Activated naive CD8-positive, alpha-beta T cell (primary cell): ENCODE results near the gene TRAPPC3.
A peak's percentile ranks its signal among the peaks of the same experiment; 100 is the strongest.

Source experiments
- H3K27ac Mint-ChIP-seq: one replicate; pipeline ENCODE4 v1.8.0; 2021; ENCODE audit warnings: mixed read lengths
- H3K27me3 Mint-ChIP-seq: one replicate; pipeline ENCODE4 v1.8.0; 2021; ENCODE audit warnings: mixed read lengths
- H3K36me3 Mint-ChIP-seq: one replicate; pipeline ENCODE4 v1.8.0; 2021; ENCODE audit warnings: mixed read lengths
- H3K4me1 Mint-ChIP-seq: one replicate; pipeline ENCODE4 v1.8.0; 2021; ENCODE audit warnings: low read depth, mixed read lengths
- H3K4me3 Mint-ChIP-seq: one replicate; pipeline ENCODE4 v1.8.0; 2021; ENCODE audit warnings: mild to moderate bottlenecking, mixed read lengths
- H3K9me3 Mint-ChIP-seq: one replicate; pipeline ENCODE4 v1.8.0; 2021; ENCODE audit warnings: low read depth, mixed read lengths

TRAPPC3 gene

DNA sequence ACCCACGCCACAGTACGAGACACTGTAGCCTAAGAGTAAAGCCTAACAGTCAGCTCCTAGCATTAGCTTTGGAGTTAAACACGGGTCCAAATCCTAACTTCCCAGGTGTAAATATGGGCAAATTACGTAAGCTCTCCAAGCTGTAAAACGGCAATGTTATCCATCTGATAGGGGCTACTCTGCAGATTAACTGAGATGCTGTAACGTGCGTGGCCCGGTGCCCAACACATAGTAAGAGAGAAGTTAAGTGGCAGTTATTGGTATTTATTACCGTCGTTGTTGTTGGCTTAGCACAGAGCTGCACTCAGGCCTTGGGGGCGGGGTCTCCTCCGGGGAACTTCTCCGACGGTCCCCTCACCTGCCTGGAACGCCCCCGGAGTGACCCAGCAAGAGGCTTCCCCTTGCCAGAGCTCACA, 457 bp downstream of the TRAPPC3 start:
- Mint-ChIP-seq H3K36me3 (no peaks in the 10 kb centered on the region), H3K9me3 (no peaks in the 10 kb centered on the region), H3K4me3 (peak overlapping the region; percentile 98), H3K27ac (peak overlapping the region; percentile 94), H3K4me1 (peaks cover 61% of the 10 kb centered on the region), H3K27me3 (no peaks in the 10 kb centered on the region)

- Mint-ChIP-seq H3K4me3 (no peak overlapping the region), H3K27me3 (no peaks in the 10 kb centered on the region), H3K36me3 (no peaks in the 10 kb centered on the region), H3K4me1 (peaks cover 49% of the 10 kb centered on the region), H3K27ac (no peak overlapping the region), H3K9me3 (no peaks in the 10 kb centered on the region)
Observed at GRCh38 chr1:36144413-36144812, 4.9 kb downstream of the TRAPPC3 start.

DNA sequence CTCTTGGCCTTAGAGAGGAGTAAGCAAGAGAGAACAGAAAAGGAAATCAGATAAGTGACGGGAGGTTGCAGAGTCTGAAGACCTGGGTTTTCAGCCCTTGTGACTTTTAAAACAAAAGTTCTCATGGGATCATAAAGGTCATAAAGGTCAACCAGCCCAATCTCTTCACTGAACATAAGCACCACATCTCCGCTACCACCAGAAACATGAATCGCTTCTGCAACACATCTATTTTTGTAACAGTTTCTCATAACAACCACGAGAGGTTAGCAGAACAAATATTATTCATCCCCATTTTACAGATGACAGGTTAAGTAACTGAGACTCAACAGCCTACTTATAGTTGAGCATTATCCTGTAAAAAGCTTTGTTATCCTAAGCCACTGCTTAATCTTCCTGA, 5.9 kb downstream of the TRAPPC3 start:
- Mint-ChIP-seq H3K36me3 (no peaks in the 10 kb centered on the region), H3K9me3 (no peaks in the 10 kb centered on the region), H3K4me3 (no peak overlapping the region), H3K4me1 (peaks cover 46% of the 10 kb centered on the region), H3K27ac (no peak overlapping the region), H3K27me3 (no peaks in the 10 kb centered on the region)

GRCh38 chr1:36142121-36142520, 7.2 kb downstream of the TRAPPC3 start:
- H3K4me3 Mint-ChIP-seq: no peak overlapping the region
- no peak overlapping the region for H3K27ac Mint-ChIP-seq
- no peaks in the 10 kb centered on the region for H3K9me3 Mint-ChIP-seq
- no peaks in the 10 kb centered on the region for H3K27me3 Mint-ChIP-seq
- H3K36me3 Mint-ChIP-seq: peaks cover 3% of the 10 kb centered on the region
- H3K4me1 Mint-ChIP-seq: peaks cover 38% of the 10 kb centered on the region

DNA sequence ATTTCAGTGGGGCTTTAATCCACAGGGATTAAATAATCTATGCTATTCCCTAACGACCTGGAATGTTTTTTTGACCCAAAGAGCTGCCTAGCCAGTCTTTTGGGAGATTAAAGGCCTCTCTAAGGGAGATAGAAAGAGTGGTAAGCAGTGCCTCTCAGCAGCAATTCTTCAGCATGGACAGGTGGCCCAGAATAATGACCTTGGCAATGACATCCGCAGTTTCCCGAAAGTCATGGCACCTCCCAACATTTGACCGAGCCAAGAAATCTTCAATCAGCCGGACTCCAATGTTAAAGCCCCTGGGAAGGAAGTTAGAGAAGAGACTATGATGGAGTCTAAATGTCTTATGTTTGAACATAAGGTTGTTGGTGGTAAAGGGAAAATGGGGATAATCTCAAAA, 9.8 kb downstream of the TRAPPC3 start:
- Mint-ChIP-seq H3K4me3 (no peak overlapping the region), H3K9me3 (no peaks in the 10 kb centered on the region), H3K27ac (no peak overlapping the region), H3K4me1 (peaks cover 32% of the 10 kb centered on the region), H3K36me3 (peaks cover 3% of the 10 kb centered on the region), H3K27me3 (no peaks in the 10 kb centered on the region)

DNA sequence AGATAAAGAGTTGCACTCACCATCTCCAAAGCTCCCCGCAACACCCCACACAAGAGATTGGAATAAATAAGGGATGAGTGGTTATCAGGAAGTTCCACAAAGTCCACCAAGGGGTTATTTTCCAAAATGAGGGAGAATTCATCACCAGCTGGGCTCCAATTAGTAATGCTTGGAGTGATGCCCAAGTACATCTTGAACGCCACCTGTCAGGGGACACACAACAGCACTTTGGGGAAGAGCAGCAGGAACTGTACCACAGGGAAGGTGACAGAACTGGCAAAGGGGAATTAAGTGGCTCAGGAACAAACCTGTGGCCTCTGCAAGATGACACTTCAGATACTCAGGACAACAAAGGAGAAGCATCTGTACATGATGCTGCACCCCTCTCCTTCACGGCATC, 11.5 kb downstream of the TRAPPC3 start:
- H3K36me3 Mint-ChIP-seq: peaks cover 3% of the 10 kb centered on the region
- H3K4me3 Mint-ChIP-seq: no peak overlapping the region
- H3K9me3 Mint-ChIP-seq: no peaks in the 10 kb centered on the region
- H3K27ac Mint-ChIP-seq: no peak overlapping the region
- H3K27me3 Mint-ChIP-seq: no peaks in the 10 kb centered on the region
- H3K4me1 Mint-ChIP-seq: peaks cover 27% of the 10 kb centered on the region

GRCh38 chr1:36137226-36137625, 12.1 kb downstream of the TRAPPC3 start:
- no peak overlapping the region for H3K4me3 Mint-ChIP-seq
- peaks cover 23% of the 10 kb centered on the region for H3K4me1 Mint-ChIP-seq
- no peaks in the 10 kb centered on the region for H3K27me3 Mint-ChIP-seq
- H3K27ac Mint-ChIP-seq: no peak overlapping the region
- peaks cover 3% of the 10 kb centered on the region for H3K36me3 Mint-ChIP-seq
- no peaks in the 10 kb centered on the region for H3K9me3 Mint-ChIP-seq

DNA sequence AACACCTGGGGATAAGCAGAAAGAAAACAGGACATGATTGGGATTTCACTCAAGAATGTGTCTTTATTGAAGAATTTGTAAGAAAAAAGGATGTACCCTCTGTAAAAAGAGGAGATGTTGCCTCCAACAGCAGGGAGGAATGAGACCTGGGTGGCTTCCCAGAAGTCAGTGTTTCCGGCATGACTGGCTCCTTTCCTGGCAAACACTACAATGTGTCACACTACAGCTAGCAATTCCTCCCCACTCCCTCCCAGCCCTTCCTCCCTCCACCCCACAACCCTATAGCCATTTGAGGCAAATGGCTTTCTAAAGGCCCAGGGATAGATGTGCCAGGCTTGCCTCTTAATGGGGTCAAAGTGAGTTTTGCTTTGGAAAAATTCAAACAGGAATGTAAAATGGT, 12.8 kb downstream of the TRAPPC3 start:
- Mint-ChIP-seq H3K9me3 (no peaks in the 10 kb centered on the region), H3K27ac (peak overlapping the region; percentile 22)

GRCh38 chr1:36135796-36136195, 13.5 kb downstream of the TRAPPC3 start:
- peaks cover 11% of the 10 kb centered on the region for H3K4me1 Mint-ChIP-seq
- H3K9me3 Mint-ChIP-seq: no peaks in the 10 kb centered on the region
- H3K36me3 Mint-ChIP-seq: peaks cover 3% of the 10 kb centered on the region
- no peak overlapping the region for H3K4me3 Mint-ChIP-seq
- H3K27ac Mint-ChIP-seq: peak overlapping the region; percentile 22
- no peaks in the 10 kb centered on the region for H3K27me3 Mint-ChIP-seq

More for the DNA sequence above, 12.8 kb downstream of the TRAPPC3 start:
- H3K4me3 Mint-ChIP-seq: no peak overlapping the region
- peaks cover 18% of the 10 kb centered on the region for H3K4me1 Mint-ChIP-seq
- no peaks in the 10 kb centered on the region for H3K27me3 Mint-ChIP-seq
- H3K36me3 Mint-ChIP-seq: peaks cover 3% of the 10 kb centered on the region

- Mint-ChIP-seq H3K4me3 (no peak overlapping the region), H3K9me3 (no peaks in the 10 kb centered on the region), H3K36me3 (peaks cover 3% of the 10 kb centered on the region), H3K27me3 (no peaks in the 10 kb centered on the region), H3K4me1 (peaks cover 8% of the 10 kb centered on the region), H3K27ac (peak overlapping the region; percentile 42)
Observed at GRCh38 chr1:36135330-36135667, 14.0 kb downstream of the TRAPPC3 start.

- no peaks in the 10 kb centered on the region for H3K9me3 Mint-ChIP-seq
- H3K27ac Mint-ChIP-seq: peak overlapping the region; percentile 42
- peaks cover 8% of the 10 kb centered on the region for H3K4me1 Mint-ChIP-seq
- no peaks in the 10 kb centered on the region for H3K27me3 Mint-ChIP-seq
- H3K36me3 Mint-ChIP-seq: peaks cover 3% of the 10 kb centered on the region
- no peak overlapping the region for H3K4me3 Mint-ChIP-seq
Observed at GRCh38 chr1:36134505-36135329, 14.6 kb downstream of the TRAPPC3 start.

GRCh38 chr1:36134031-36134430, 15.3 kb downstream of the TRAPPC3 start:
- Mint-ChIP-seq H3K4me3 (no peak overlapping the region), H3K27ac (no peak overlapping the region), H3K36me3 (peaks cover 3% of the 10 kb centered on the region), H3K27me3 (no peaks in the 10 kb centered on the region), H3K4me1 (peaks cover 8% of the 10 kb centered on the region), H3K9me3 (no peaks in the 10 kb centered on the region)

DNA sequence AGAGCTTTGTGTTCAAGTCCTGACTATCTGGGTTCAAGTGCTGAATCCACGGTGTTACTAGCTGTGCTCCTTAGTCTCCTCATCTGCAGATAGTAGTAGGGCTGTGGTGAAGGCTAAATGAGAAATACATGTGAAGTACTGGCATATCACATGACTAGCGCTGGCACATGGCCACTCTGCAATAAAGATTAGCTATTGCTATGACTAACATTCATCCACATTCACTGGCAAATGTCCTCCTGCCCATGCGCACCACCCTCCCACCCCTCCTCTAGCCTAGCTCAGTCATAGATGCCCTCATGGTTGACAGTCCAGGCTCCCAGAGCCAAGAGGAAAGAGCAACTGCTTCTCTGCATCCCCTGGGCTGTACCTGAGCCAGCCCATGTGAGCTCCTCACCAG, 15.8 kb downstream of the TRAPPC3 start:
- Mint-ChIP-seq H3K27me3 (no peaks in the 10 kb centered on the region), H3K4me3 (no peak overlapping the region), H3K9me3 (no peaks in the 10 kb centered on the region), H3K4me1 (peaks cover 8% of the 10 kb centered on the region), H3K36me3 (peaks cover 3% of the 10 kb centered on the region), H3K27ac (no peak overlapping the region)

DNA sequence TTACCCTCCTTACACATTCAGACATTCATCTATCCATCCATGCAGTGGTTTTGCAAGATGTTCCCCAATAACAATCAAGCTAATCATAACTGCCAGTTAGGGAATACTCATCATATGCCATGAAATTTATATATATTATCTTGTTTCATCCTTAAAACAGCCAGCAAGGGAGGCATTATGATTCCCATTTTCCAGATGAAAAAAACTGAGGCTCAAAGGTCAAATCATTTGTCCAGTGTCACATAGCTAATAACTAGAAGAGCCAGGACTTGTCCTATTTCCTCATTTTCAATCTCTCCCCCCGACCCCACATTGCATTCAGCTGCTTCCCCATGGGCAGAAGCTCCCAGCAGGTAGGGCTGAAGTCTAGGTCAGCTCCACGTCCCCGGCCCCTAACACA, 17.3 kb downstream of the TRAPPC3 start:
- Mint-ChIP-seq H3K36me3 (no peaks in the 10 kb centered on the region), H3K27me3 (no peaks in the 10 kb centered on the region), H3K27ac (no peak overlapping the region), H3K4me1 (peaks cover 8% of the 10 kb centered on the region), H3K9me3 (no peaks in the 10 kb centered on the region), H3K4me3 (no peak overlapping the region)

DNA sequence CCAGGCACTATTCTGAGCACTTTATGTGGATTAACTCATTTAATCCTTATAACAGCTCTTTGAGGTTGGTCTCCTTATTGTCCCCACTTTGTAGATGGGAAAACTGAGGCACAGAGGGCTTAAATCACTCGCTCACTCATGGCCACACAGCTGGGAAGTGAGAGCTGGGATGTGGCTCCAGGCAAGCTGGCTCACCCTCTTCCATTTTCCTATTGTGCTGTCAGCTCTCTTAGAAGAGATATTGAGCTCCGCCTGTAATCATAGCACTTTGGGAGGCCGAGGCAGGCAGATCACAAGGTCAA, 20.4 kb downstream of the TRAPPC3 start:
- Mint-ChIP-seq H3K9me3 (no peaks in the 10 kb centered on the region), H3K36me3 (no peaks in the 10 kb centered on the region), H3K4me1 (peaks cover 17% of the 10 kb centered on the region), H3K27me3 (peaks cover 2% of the 10 kb centered on the region), H3K27ac (no peak overlapping the region), H3K4me3 (no peak overlapping the region)
